GM12891 (cell line): Measurements from ENCODE around the gene UGT1A4.

Experiments used
- PAX5 ChIP-seq: IDR thresholded peaks from 2 replicates; pipeline ENCODE4 v1.6.1; 2011; ENCODE audit warnings: low read length, moderate library complexity, mild to moderate bottlenecking; ENCODE audit not compliant: insufficient read depth, severe bottlenecking
- POLR2A ChIP-seq: IDR thresholded peaks from 2 replicates; pipeline ENCODE4 v1.6.1; 2011; ENCODE audit warnings: low read depth, low read length, control low read depth
- POLR2AphosphoS5 ChIP-seq: IDR thresholded peaks from 2 replicates; pipeline ENCODE4 v1.6.1; 2011; ENCODE audit warnings: low read depth, low read length, control low read depth
- POU2F2 ChIP-seq: IDR thresholded peaks from 2 replicates; pipeline ENCODE4 v1.6.1; 2011; ENCODE audit warnings: low read depth, mild to moderate bottlenecking, control low read depth, low read length, moderate library complexity
- TAF1 ChIP-seq: IDR thresholded peaks from 2 replicates; pipeline ENCODE4 v1.6.1; 2011; ENCODE audit warnings: low read depth, low read length, control low read depth

- TF ChIP-seq PAX5 = no peak
- no peak for TF ChIP-seq TAF1
- TF ChIP-seq POLR2AphosphoS5 = no peak
- TF ChIP-seq POLR2A = no peak
- no peak for TF ChIP-seq POU2F2
Observed at GRCh38 chr2:233780771-233781170, 62.2 kb downstream of the UGT1A4 start.
